ENCODE results near the gene OR4D10.

- TF ChIP-seq POLR2AphosphoS5 (IDR thresholded peaks at IDR 0.05; ENCODE audit: control insufficient read depth, insufficient read depth, low read depth, low read length) (no peak), ZNF449 (CRISPR knock-in tag; IDR thresholded peaks at IDR 0.05) (no peak), ETV5 (CRISPR knock-in tag; IDR thresholded peaks at IDR 0.05; ENCODE audit: low read depth) (no peak), ZNF398 (CRISPR knock-in tag; IDR thresholded peaks at IDR 0.05) (no peak), POLR2A (conservative IDR thresholded peaks at IDR 0.05) (no peak), CEBPB (tag; IDR thresholded peaks at IDR 0.05) (no peak), EP300 (IDR thresholded peaks at IDR 0.05; ENCODE audit: low read length) (no peak), YY1 (IDR thresholded peaks at IDR 0.05; ENCODE audit: borderline replicate concordance in 1 of 3, control insufficient read depth in 1 of 3, extremely low read depth in 1 of 3, insufficient read depth in 3 of 3, insufficient read length in 1 of 3, insufficient replicate concordance in 2 of 3, low read depth in 1 of 3, low read length in 2 of 3) (no peak), TAF1 (IDR thresholded peaks at IDR 0.05; ENCODE audit: control insufficient read depth, extremely low read depth, insufficient read depth, low read length, severe bottlenecking) (no peak), ZNF316 (IDR thresholded peaks at IDR 0.05) (no peak), GABPB1 (CRISPR knock-in tag; IDR thresholded peaks at IDR 0.05) (no peak), BRF1 (IDR thresholded peaks at IDR 0.05; ENCODE audit: borderline replicate concordance, extremely low read depth, insufficient read length) (no peak)
These were observed 30.2 kb downstream of the OR4D10 start, which contains the start of gene OR4D11 for GRCh38 chr11:59503276-59503675.
